ENCODE measurements around the gene SORCS2. TPM values are rescaled to one million over a fixed set of nuclear protein-coding genes. Genes with fewer than 3 reads are reported as not detected.

SORCS2 gene
- total and polyA plus RNA-seq, 9 donors, result 7.4 to 24.9 (median 13.0) TPM

DNA sequence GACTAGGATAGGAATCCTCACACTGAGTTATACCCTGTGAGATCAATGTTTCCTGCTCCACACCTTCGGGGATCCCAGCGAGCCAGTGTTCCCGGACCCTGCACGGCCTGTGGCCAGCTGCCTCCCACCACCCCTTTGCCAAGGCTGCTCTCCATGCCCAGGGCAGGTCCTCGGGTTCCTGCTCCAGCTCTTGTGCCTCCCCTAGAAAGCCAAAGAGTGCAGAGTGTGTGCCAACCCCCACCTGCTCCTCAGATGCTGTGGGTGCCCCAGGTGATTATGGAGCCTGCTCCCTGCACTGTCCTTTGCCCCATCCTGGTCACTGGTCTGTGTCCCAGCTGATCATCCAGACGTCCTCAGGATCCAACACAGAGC, 500.9 kb downstream of the SORCS2 start:
- H3K9me3 ChIP-seq (replicated peaks; ENCODE audit: control insufficient read depth, low read depth, low read length), result no peaks in the 10 kb centered on the region
- no peak overlapping the region for H3K4me3 ChIP-seq (ENCODE audit: low read length)
- peaks cover 22% of the 10 kb centered on the region for H3K4me1 ChIP-seq (ENCODE audit: control insufficient read depth, insufficient read depth, low read length)
- no peak overlapping the region for H3K27ac ChIP-seq (ENCODE audit: low read length)
- no peaks in the 10 kb centered on the region for H3K36me3 ChIP-seq (ENCODE audit: control insufficient read depth, insufficient read depth, low read length)
- 79% methylated on average over 6 of the region's 6 CpGs for WGBS (ENCODE audit: insufficient coverage)
- H3K27me3 ChIP-seq (ENCODE audit: control insufficient read depth, insufficient read depth, low read length), result peaks cover 15% of the 10 kb centered on the region
- DNase-seq, result no peak

- H3K27ac ChIP-seq (ENCODE audit: low read length), result no peak overlapping the region
- whole genome bisulfite sequencing (ENCODE audit: insufficient coverage), result 96% methylated on average over 11 of the region's 12 CpGs
- DNase-seq, result no peak
- H3K9me3 ChIP-seq (replicated peaks; ENCODE audit: control insufficient read depth, low read depth, low read length), result no peaks in the 10 kb centered on the region
- H3K4me1 ChIP-seq (ENCODE audit: control insufficient read depth, insufficient read depth, low read length), result peaks cover 26% of the 10 kb centered on the region
- no peak overlapping the region for H3K4me3 ChIP-seq (ENCODE audit: low read length)
- peaks cover 15% of the 10 kb centered on the region for H3K27me3 ChIP-seq (ENCODE audit: control insufficient read depth, insufficient read depth, low read length)
- no peaks in the 10 kb centered on the region for H3K36me3 ChIP-seq (ENCODE audit: control insufficient read depth, insufficient read depth, low read length)
Measured at GRCh38 chr4:7693711-7694110, 501.4 kb downstream of the SORCS2 start.

DNA sequence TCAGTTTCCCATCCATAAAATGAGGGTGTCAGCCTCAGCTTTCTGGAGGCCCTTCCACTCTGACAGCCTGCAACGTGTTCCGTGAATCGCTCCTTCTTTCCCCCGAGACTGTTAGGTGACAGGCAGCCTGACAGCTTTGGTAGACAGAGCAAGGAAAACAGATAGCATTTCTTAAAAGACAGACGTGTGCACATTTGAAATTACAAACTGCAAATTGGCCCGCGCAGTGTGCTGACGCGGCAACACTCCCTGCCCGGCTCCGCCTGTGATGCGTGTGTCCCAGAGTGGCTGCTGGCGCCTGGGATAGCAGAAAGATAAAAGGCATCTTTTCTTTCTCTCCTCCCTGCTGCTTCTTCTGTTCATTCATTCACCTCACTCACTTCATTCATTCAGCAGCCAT, 502.0 kb downstream of the SORCS2 start:
- H3K4me1 ChIP-seq (ENCODE audit: control insufficient read depth, insufficient read depth, low read length), result peaks cover 32% of the 10 kb centered on the region
- H3K27ac ChIP-seq (ENCODE audit: low read length), result no peak overlapping the region
- peaks cover 18% of the 10 kb centered on the region for H3K27me3 ChIP-seq (ENCODE audit: control insufficient read depth, insufficient read depth, low read length)
- H3K4me3 ChIP-seq (ENCODE audit: low read length), result no peak overlapping the region
- no peak for DNase-seq
- no peaks in the 10 kb centered on the region for H3K36me3 ChIP-seq (ENCODE audit: control insufficient read depth, insufficient read depth, low read length)
- no peaks in the 10 kb centered on the region for H3K9me3 ChIP-seq (replicated peaks; ENCODE audit: control insufficient read depth, low read depth, low read length)
- WGBS (ENCODE audit: insufficient coverage), result 78% methylated on average over 13 of the region's 13 CpGs

- DNase-seq, result peak; percentile 97
- H3K36me3 ChIP-seq (ENCODE audit: control insufficient read depth, insufficient read depth, low read length), result no peaks in the 10 kb centered on the region
- H3K4me1 ChIP-seq (ENCODE audit: control insufficient read depth, insufficient read depth, low read length), result peaks cover 47% of the 10 kb centered on the region
- H3K9me3 ChIP-seq (replicated peaks; ENCODE audit: control insufficient read depth, low read depth, low read length), result no peaks in the 10 kb centered on the region
- WGBS (ENCODE audit: insufficient coverage), result 27% methylated on average over 8 of the region's 8 CpGs
- H3K4me3 ChIP-seq (ENCODE audit: low read length), result no peak overlapping the region
- H3K27ac ChIP-seq (ENCODE audit: low read length), result peak overlapping the region; percentile 45
- H3K27me3 ChIP-seq (ENCODE audit: control insufficient read depth, insufficient read depth, low read length), result peaks cover 22% of the 10 kb centered on the region
Measured at GRCh38 chr4:7697343-7697742, 505.0 kb downstream of the SORCS2 start.

- Histone ChIP-seq H3K4me1 (ENCODE audit: control insufficient read depth, insufficient read depth, low read length) (peaks cover 49% of the 10 kb centered on the region), H3K27ac (ENCODE audit: low read length) (peak overlapping the region; percentile 45), H3K27me3 (ENCODE audit: control insufficient read depth, insufficient read depth, low read length) (peaks cover 20% of the 10 kb centered on the region), H3K36me3 (ENCODE audit: control insufficient read depth, insufficient read depth, low read length) (no peaks in the 10 kb centered on the region), H3K4me3 (ENCODE audit: low read length) (no peak overlapping the region), H3K9me3 (replicated peaks; ENCODE audit: control insufficient read depth, low read depth, low read length) (no peaks in the 10 kb centered on the region)
- DNase-seq, result no peak
- 55% methylated on average over 11 of the region's 13 CpGs for WGBS (ENCODE audit: insufficient coverage)
Measured at GRCh38 chr4:7697821-7698220, 505.5 kb downstream of the SORCS2 start.

- WGBS (ENCODE audit: insufficient coverage), result 36% methylated on average over 12 of the region's 12 CpGs
- H3K4me3 ChIP-seq (ENCODE audit: low read length), result no peak overlapping the region
- peaks cover 17% of the 10 kb centered on the region for H3K27me3 ChIP-seq (ENCODE audit: control insufficient read depth, insufficient read depth, low read length)
- H3K4me1 ChIP-seq (ENCODE audit: control insufficient read depth, insufficient read depth, low read length), result peaks cover 49% of the 10 kb centered on the region
- no peaks in the 10 kb centered on the region for H3K9me3 ChIP-seq (replicated peaks; ENCODE audit: control insufficient read depth, low read depth, low read length)
- peak overlapping the region; percentile 45 for H3K27ac ChIP-seq (ENCODE audit: low read length)
- peak; percentile 62 for DNase-seq
- no peaks in the 10 kb centered on the region for H3K36me3 ChIP-seq (ENCODE audit: control insufficient read depth, insufficient read depth, low read length)
Measured at GRCh38 chr4:7698584-7698983, 506.2 kb downstream of the SORCS2 start.

GRCh38 chr4:7699031-7699430, 506.7 kb downstream of the SORCS2 start:
- peak overlapping the region; percentile 45 for H3K27ac ChIP-seq (ENCODE audit: low read length)
- H3K9me3 ChIP-seq (replicated peaks; ENCODE audit: control insufficient read depth, low read depth, low read length), result no peaks in the 10 kb centered on the region
- H3K4me3 ChIP-seq (ENCODE audit: low read length), result no peak overlapping the region
- no peaks in the 10 kb centered on the region for H3K36me3 ChIP-seq (ENCODE audit: control insufficient read depth, insufficient read depth, low read length)
- 23% methylated on average over 6 of the region's 8 CpGs for WGBS (ENCODE audit: insufficient coverage)
- peaks cover 49% of the 10 kb centered on the region for H3K4me1 ChIP-seq (ENCODE audit: control insufficient read depth, insufficient read depth, low read length)
- peaks cover 17% of the 10 kb centered on the region for H3K27me3 ChIP-seq (ENCODE audit: control insufficient read depth, insufficient read depth, low read length)
- peak; percentile 93 for DNase-seq

- Histone ChIP-seq H3K27me3 (ENCODE audit: control insufficient read depth, insufficient read depth, low read length) (peaks cover 15% of the 10 kb centered on the region), H3K9me3 (replicated peaks; ENCODE audit: control insufficient read depth, low read depth, low read length) (no peaks in the 10 kb centered on the region), H3K36me3 (ENCODE audit: control insufficient read depth, insufficient read depth, low read length) (no peaks in the 10 kb centered on the region), H3K27ac (ENCODE audit: low read length) (no peak overlapping the region), H3K4me1 (ENCODE audit: control insufficient read depth, insufficient read depth, low read length) (peaks cover 57% of the 10 kb centered on the region), H3K4me3 (ENCODE audit: low read length) (no peak overlapping the region)
- WGBS (ENCODE audit: insufficient coverage), result 83% methylated on average over 10 of the region's 10 CpGs
- DNase-seq, result no peak
Measured at GRCh38 chr4:7699825-7700224, 507.5 kb downstream of the SORCS2 start.

DNA sequence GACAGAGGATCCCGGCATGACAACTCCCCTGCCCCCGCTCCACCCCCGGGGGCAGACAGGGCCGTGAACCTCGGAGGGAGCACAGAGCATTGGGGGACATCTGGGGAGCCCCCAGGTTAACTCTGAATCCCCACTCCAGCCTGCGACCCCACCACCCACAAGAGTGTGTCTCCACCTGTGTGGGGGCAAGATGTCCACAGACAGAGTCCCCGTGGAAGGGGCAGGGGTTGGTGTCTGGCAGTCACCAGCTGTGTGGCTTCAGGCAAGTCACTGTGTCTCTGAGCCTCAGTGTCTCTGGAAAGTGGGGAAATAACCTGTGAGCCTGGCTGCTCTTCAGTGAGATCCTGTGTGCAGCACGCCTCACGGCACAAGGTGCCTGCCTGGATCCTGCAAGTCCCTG, 508.3 kb downstream of the SORCS2 start:
- no peaks in the 10 kb centered on the region for H3K36me3 ChIP-seq (ENCODE audit: control insufficient read depth, insufficient read depth, low read length)
- H3K9me3 ChIP-seq (replicated peaks; ENCODE audit: control insufficient read depth, low read depth, low read length), result no peaks in the 10 kb centered on the region
- H3K4me3 ChIP-seq (ENCODE audit: low read length), result no peak overlapping the region
- H3K27ac ChIP-seq (ENCODE audit: low read length), result no peak overlapping the region
- no peak for DNase-seq
- H3K27me3 ChIP-seq (ENCODE audit: control insufficient read depth, insufficient read depth, low read length), result peaks cover 14% of the 10 kb centered on the region
- 77% methylated on average over 7 of the region's 9 CpGs for WGBS (ENCODE audit: insufficient coverage)
- H3K4me1 ChIP-seq (ENCODE audit: control insufficient read depth, insufficient read depth, low read length), result peaks cover 66% of the 10 kb centered on the region

DNA sequence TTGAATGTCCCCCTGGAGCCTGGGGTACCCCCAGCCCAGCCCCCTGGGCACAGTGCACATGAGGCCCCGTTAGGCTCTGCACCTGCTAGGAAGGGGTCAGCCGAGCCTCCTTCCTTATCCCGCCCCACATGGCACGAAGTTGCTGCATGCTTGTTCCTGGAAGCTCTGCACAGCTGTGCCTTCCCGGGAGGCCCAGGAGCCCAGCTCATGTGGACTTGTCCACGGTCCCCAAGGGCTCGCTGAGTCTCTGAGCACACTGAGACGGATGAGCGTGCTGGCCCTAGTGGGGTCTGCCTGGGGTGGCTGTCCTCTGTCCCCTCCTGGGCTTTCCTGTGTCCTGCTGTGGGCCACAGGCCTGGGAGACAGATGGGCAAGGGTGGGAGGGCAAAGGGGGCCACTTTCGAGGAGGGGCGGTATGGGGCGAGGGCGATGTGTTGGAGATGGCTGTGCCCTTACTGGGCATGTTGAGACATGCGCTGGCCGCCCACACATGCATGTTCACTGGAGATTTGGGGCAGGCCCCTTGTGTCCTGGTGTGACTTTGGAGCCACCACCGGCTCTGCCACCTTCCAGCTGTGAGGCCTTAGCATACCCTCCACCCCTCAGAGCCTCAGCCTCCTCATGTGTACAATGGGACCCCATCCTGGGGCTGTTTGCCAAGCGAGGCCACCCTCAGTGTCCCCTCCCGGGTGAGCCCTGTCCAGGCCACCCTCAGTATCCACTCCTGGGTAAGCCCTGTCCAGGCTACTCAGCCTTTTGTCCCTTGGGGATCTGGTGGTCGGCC, 509.7 kb downstream of the SORCS2 start:
- H3K9me3 ChIP-seq (replicated peaks; ENCODE audit: control insufficient read depth, low read depth, low read length), result no peaks in the 10 kb centered on the region
- H3K36me3 ChIP-seq (ENCODE audit: control insufficient read depth, insufficient read depth, low read length), result no peaks in the 10 kb centered on the region
- DNase-seq, result no peak
- peaks cover 63% of the 10 kb centered on the region for H3K4me1 ChIP-seq (ENCODE audit: control insufficient read depth, insufficient read depth, low read length)
- peaks cover 14% of the 10 kb centered on the region for H3K27me3 ChIP-seq (ENCODE audit: control insufficient read depth, insufficient read depth, low read length)
- WGBS (ENCODE audit: insufficient coverage), result 71% methylated on average over 17 of the region's 19 CpGs
- H3K4me3 ChIP-seq (ENCODE audit: low read length), result no peak overlapping the region
- no peak overlapping the region for H3K27ac ChIP-seq (ENCODE audit: low read length)
